HG03378 (cell line): ENCODE results near the gene ZACN.

Source experiments
- ATAC-seq: cut with Tn5 transposase; IDR thresholded peaks from one replicate; pipeline ENCODE4 v1.9.1; 2021; ENCODE audit warnings: mild to moderate bottlenecking, moderate library complexity; ENCODE audit not compliant: unreplicated experiment

Gene ZACN

GRCh38 chr17:76080768-76081287, 1.8 kb downstream of the ZACN start:
- ATAC-seq: no peak

GRCh38 chr17:76081295-76082210, 2.6 kb downstream of the ZACN start:
- ATAC-seq: no peak

GRCh38 chr17:76082326-76083251, 3.6 kb downstream of the ZACN start:
- no peak for ATAC-seq

- no peak for ATAC-seq
Observed at GRCh38 chr17:76083536-76084182, 4.7 kb downstream of the ZACN start.

- no peak for ATAC-seq
Observed at GRCh38 chr17:76085066-76085730, 6.2 kb downstream of the ZACN start.

- ATAC-seq: no peak
Observed at GRCh38 chr17:76085731-76086366, 6.9 kb downstream of the ZACN start.

GRCh38 chr17:76086384-76086783, 7.4 kb downstream of the ZACN start:
- ATAC-seq: no peak

- no peak for ATAC-seq
Observed at GRCh38 chr17:76087531-76087930, 8.5 kb downstream of the ZACN start.

- ATAC-seq: no peak
Observed at GRCh38 chr17:76088041-76088867, 9.3 kb downstream of the ZACN start.

GRCh38 chr17:76088868-76089576, 10.0 kb downstream of the ZACN start:
- ATAC-seq: no peak

GRCh38 chr17:76089680-76090516, 10.9 kb downstream of the ZACN start:
- no peak for ATAC-seq

- ATAC-seq: no peak
Observed at GRCh38 chr17:76090517-76091129, 11.6 kb downstream of the ZACN start.

GRCh38 chr17:76091526-76092286, 12.7 kb downstream of the ZACN start:
- no peak for ATAC-seq

GRCh38 chr17:76092526-76093413, 13.8 kb downstream of the ZACN start:
- ATAC-seq: no peak

GRCh38 chr17:76094046-76094445, 15.1 kb downstream of the ZACN start:
- ATAC-seq: no peak
